Fibroblast of lung (primary cell): Measurements from ENCODE around the gene GLA. TPM values are rescaled to one million over a fixed set of nuclear protein-coding genes. Genes with fewer than 3 reads are reported as not detected.

ENCODE experiments used
- DNase-seq, 2 donors: peaks; one replicate each; pipeline versions ENCODE4 v3.0.0 to v3.0.0-alpha.2; 2010; ENCODE audit warnings: low read depth in 2 of 2
- H2AFZ ChIP-seq: 2 replicates; pipeline ENCODE4 v1.5.1; 2012; ENCODE audit warnings: low read length, control low read depth, inconsistent platforms
- H3K27ac ChIP-seq: 2 replicates; pipeline ENCODE4 v1.5.1; 2011; ENCODE audit warnings: low read length, control low read depth; ENCODE audit not compliant: insufficient read depth
- H3K27me3 ChIP-seq: 2 replicates; pipeline ENCODE4 v1.5.1; 2011; ENCODE audit warnings: mild to moderate bottlenecking, low read length; ENCODE audit not compliant: control insufficient read depth, insufficient read depth
- H3K36me3 ChIP-seq: 2 replicates; pipeline ENCODE4 v1.5.1; 2011; ENCODE audit warnings: low read length; ENCODE audit not compliant: control insufficient read depth, insufficient read depth
- H3K4me1 ChIP-seq: 2 replicates; pipeline ENCODE4 v1.5.1; 2011; ENCODE audit warnings: low read length; ENCODE audit not compliant: control insufficient read depth, insufficient read depth; ENCODE audit errors: extremely low read depth
- H3K4me2 ChIP-seq: 2 replicates; pipeline ENCODE4 v1.5.1; 2011; ENCODE audit warnings: low read length, control low read depth; ENCODE audit not compliant: insufficient read depth; ENCODE audit errors: extremely low read depth
- H3K4me3 ChIP-seq, 4 experiments: fragments of 200-600 bp in 1 of 4; sonication (generic) in 1 of 4; replicated peaks in 1 of 4; 2 replicates each; pipeline ENCODE4 v1.5.1; 2011 to 2016; ENCODE audit warnings: low read length in 4 of 4, low read depth in 3 of 4, mild to moderate bottlenecking in 3 of 4, control low read depth in 2 of 4, inconsistent platforms in 1 of 4, mixed read lengths in 1 of 4; ENCODE audit not compliant: insufficient read depth in 1 of 4; ENCODE audit errors: control extremely low read depth in 1 of 4
- H3K79me2 ChIP-seq: 2 replicates; pipeline ENCODE4 v1.5.1; 2012; ENCODE audit warnings: mild to moderate bottlenecking, low read length, inconsistent platforms; ENCODE audit not compliant: control insufficient read depth, insufficient read depth
- H3K9ac ChIP-seq: 2 replicates; pipeline ENCODE4 v1.5.1; 2011; ENCODE audit warnings: mild to moderate bottlenecking, low read length, control low read depth; ENCODE audit not compliant: insufficient read depth
- H3K9me3 ChIP-seq: 2 replicates; pipeline ENCODE4 v1.5.1; 2012; ENCODE audit warnings: low read depth, low read length; ENCODE audit not compliant: control insufficient read depth, insufficient read depth
- H4K20me1 ChIP-seq: 2 replicates; pipeline ENCODE4 v1.5.1; 2011; ENCODE audit warnings: low read length; ENCODE audit not compliant: control insufficient read depth, insufficient read depth; ENCODE audit errors: extremely low read depth
- CTCF ChIP-seq, 2 donors: IDR thresholded peaks in 1 of 2; conservative IDR thresholded peaks in 1 of 2; 1 replicate in 1 of 2; 2 replicates in 1 of 2; pipeline ENCODE4 v1.5.1; 2011 to 2012; ENCODE audit warnings: low read length in 2 of 2, control low read depth in 1 of 2, inconsistent platforms in 1 of 2, low read depth in 1 of 2, mild to moderate bottlenecking in 1 of 2
- EZH2 ChIP-seq: IDR thresholded peaks from 2 replicates; pipeline ENCODE4 v1.5.1; 2012; ENCODE audit warnings: low read length, control low read depth, mild to moderate bottlenecking; ENCODE audit errors: missing control alignments
- polyA plus RNA-seq, 2 donors: library from polyadenylated mRNA; depleted of rRNA in 1 of 2; stranded (reverse) in 1 of 2; unstranded in 1 of 2; fragments of >200 nt; gene quantifications; 2 replicates each; pipeline ENCODE4 v1.2.1, GENCODE V29; 2011 to 2012; ENCODE audit warnings: missing spikeins in 1 of 2
- total RNA-seq: library from RNA; depleted of rRNA; stranded (reverse); fragments of >200 nt; gene quantifications from 2 replicates; pipeline ENCODE4 v1.2.1, GENCODE V29; 2014

GLA gene
- total and polyA plus RNA-seq, 2 donors (not counting 1 experiment from before 2014, with no cell fraction given): 19.3 to 23.1 TPM

- H3K27ac ChIP-seq: no peak overlapping the region
- no peak for DNase-seq
- no peaks in the 10 kb centered on the region for H3K4me1 ChIP-seq
- no peaks in the 10 kb centered on the region for H3K79me2 ChIP-seq
- no peaks in the 10 kb centered on the region for H3K27me3 ChIP-seq
- H3K4me2 ChIP-seq: no peak overlapping the region
- no peaks in the 10 kb centered on the region for H3K36me3 ChIP-seq
- no peak overlapping the region for H3K9ac ChIP-seq
- H4K20me1 ChIP-seq: no peaks in the 10 kb centered on the region
- no peaks in the 10 kb centered on the region for H3K9me3 ChIP-seq
- no peak for TF ChIP-seq CTCF (conservative IDR thresholded peaks at IDR 0.05 in 1 of 2, IDR thresholded peaks at IDR 0.05 in 1 of 2; ENCODE audit: low read depth in 1 of 2, low read length in 2 of 2)
- TF ChIP-seq EZH2: no peak
- H3K4me3 ChIP-seq: no peak overlapping the region
- H2AFZ ChIP-seq: no peak overlapping the region
These were observed 45.6 kb downstream of the GLA start for GRCh38 chrX:101362116-101362515.

GRCh38 chrX:101360390-101360789 lies 47.3 kb downstream of the GLA start:
- Histone ChIP-seq H2AFZ (no peak overlapping the region), H3K9me3 (no peaks in the 10 kb centered on the region), H3K36me3 (no peaks in the 10 kb centered on the region), H3K9ac (no peak overlapping the region), H3K79me2 (no peaks in the 10 kb centered on the region), H3K4me2 (no peak overlapping the region), H3K4me1 (no peaks in the 10 kb centered on the region), H4K20me1 (no peaks in the 10 kb centered on the region), H3K27me3 (no peaks in the 10 kb centered on the region), H3K4me3 (no peak overlapping the region), H3K27ac (no peak overlapping the region)
- no peak for TF ChIP-seq EZH2
- TF ChIP-seq CTCF (conservative IDR thresholded peaks at IDR 0.05 in 1 of 2, IDR thresholded peaks at IDR 0.05 in 1 of 2; ENCODE audit: low read depth in 1 of 2, low read length in 2 of 2): no peak
- DNase-seq: no peak

- H3K79me2 ChIP-seq: no peaks in the 10 kb centered on the region
- no peak overlapping the region for H2AFZ ChIP-seq
- peak in 1 of 2 donors; percentile 8 for DNase-seq
- no peaks in the 10 kb centered on the region for H3K4me1 ChIP-seq
- H3K4me2 ChIP-seq: no peak overlapping the region
- H4K20me1 ChIP-seq: no peaks in the 10 kb centered on the region
- no peaks in the 10 kb centered on the region for H3K36me3 ChIP-seq
- no peak overlapping the region for H3K4me3 ChIP-seq
- H3K27ac ChIP-seq: no peak overlapping the region
- H3K27me3 ChIP-seq: no peaks in the 10 kb centered on the region
- no peak overlapping the region for H3K9ac ChIP-seq
- TF ChIP-seq EZH2 (no peak), CTCF (conservative IDR thresholded peaks at IDR 0.05 in 1 of 2, IDR thresholded peaks at IDR 0.05 in 1 of 2; ENCODE audit: low read depth in 1 of 2, low read length in 2 of 2) (no peak)
- no peaks in the 10 kb centered on the region for H3K9me3 ChIP-seq
These were observed 47.8 kb downstream of the GLA start for GRCh38 chrX:101359966-101360365.
